H9 (cell line): ENCODE data around the gene LORICRIN. TPM values are rescaled to one million over a fixed set of nuclear protein-coding genes. Genes with fewer than 3 reads are reported as not detected.

Experiments used
- DNase-seq: peaks from one replicate; pipeline ENCODE4 v3.0.0-alpha.2; 2017
- H2AFZ ChIP-seq: one replicate; pipeline ENCODE4 v1.6.1; 2013; ENCODE audit warnings: mild to moderate bottlenecking, low read length, control low read depth, moderate library complexity
- H2AK5ac ChIP-seq: 2 replicates; pipeline ENCODE4 v1.6.1; 2013; ENCODE audit warnings: low read length, control low read depth, mixed read lengths; ENCODE audit not compliant: insufficient read length
- H2BK120ac ChIP-seq: one replicate; pipeline ENCODE4 v1.6.1; 2013; ENCODE audit warnings: low read depth, mild to moderate bottlenecking, low read length, control low read depth, inconsistent platforms; ENCODE audit not compliant: poor library complexity, severe bottlenecking
- H2BK12ac ChIP-seq: 2 replicates; pipeline ENCODE4 v1.6.1; 2013; ENCODE audit warnings: low read length, control low read depth, mixed read lengths, low read depth; ENCODE audit not compliant: insufficient read length
- H2BK15ac ChIP-seq: 2 replicates; pipeline ENCODE4 v1.6.1; 2013; ENCODE audit warnings: low read depth, low read length, control low read depth
- H2BK20ac ChIP-seq: one replicate; pipeline ENCODE4 v1.6.1; 2013; ENCODE audit warnings: low read depth, mild to moderate bottlenecking, low read length, control low read depth, inconsistent platforms; ENCODE audit not compliant: poor library complexity, severe bottlenecking
- H2BK5ac ChIP-seq: 2 replicates; pipeline ENCODE4 v1.6.1; 2013; ENCODE audit warnings: low read length, control low read depth, mixed read lengths; ENCODE audit not compliant: insufficient read length
- H3K14ac ChIP-seq: 2 replicates; pipeline ENCODE4 v1.6.1; 2013; ENCODE audit warnings: low read length, control low read depth; ENCODE audit not compliant: insufficient read depth
- H3K18ac ChIP-seq: 2 replicates; pipeline ENCODE4 v1.6.1; 2013; ENCODE audit warnings: low read depth, mild to moderate bottlenecking, mixed read lengths, low read length, control low read depth; ENCODE audit not compliant: insufficient read length
- H3K23ac ChIP-seq: 2 replicates; pipeline ENCODE4 v1.6.1; 2013; ENCODE audit warnings: low read length, control low read depth, mixed read lengths, low read depth; ENCODE audit not compliant: insufficient read length
- H3K23me2 ChIP-seq: 2 replicates; pipeline ENCODE4 v1.6.1; 2013; ENCODE audit warnings: low read depth, mild to moderate bottlenecking, mixed read lengths, low read length, control low read depth; ENCODE audit not compliant: insufficient read length, poor library complexity, severe bottlenecking
- H3K27ac ChIP-seq: 2 replicates; pipeline ENCODE4 v1.5.1; 2013; ENCODE audit warnings: low read length, control low read depth, mixed read lengths, low read depth; ENCODE audit not compliant: insufficient read length
- H3K27me3 ChIP-seq: 2 replicates; pipeline ENCODE4 v1.6.1; 2013; ENCODE audit warnings: low read length, control low read depth, inconsistent platforms; ENCODE audit not compliant: insufficient read depth
- H3K4ac ChIP-seq: 2 replicates; pipeline ENCODE4 v1.6.1; 2013; ENCODE audit warnings: low read depth, mild to moderate bottlenecking, control low read depth, inconsistent platforms, low read length, moderate library complexity
- H3K4me1 ChIP-seq: 2 replicates; pipeline ENCODE4 v1.6.1; 2013; ENCODE audit warnings: low read length, control low read depth, inconsistent platforms; ENCODE audit not compliant: insufficient read depth
- H3K4me2 ChIP-seq: 2 replicates; pipeline ENCODE4 v1.6.1; 2013; ENCODE audit warnings: low read length, control low read depth, mixed read lengths; ENCODE audit not compliant: insufficient read length, insufficient read depth
- H3K56ac ChIP-seq: 2 replicates; pipeline ENCODE4 v1.6.1; 2013; ENCODE audit warnings: low read depth, mild to moderate bottlenecking, mixed read lengths, low read length, control low read depth; ENCODE audit not compliant: insufficient read length
- H3K79me1 ChIP-seq: 2 replicates; pipeline ENCODE4 v1.6.1; 2013; ENCODE audit warnings: low read depth, mild to moderate bottlenecking, moderate library complexity, low read length, control low read depth, inconsistent platforms; ENCODE audit not compliant: insufficient read depth, poor library complexity, severe bottlenecking
- H3K79me2 ChIP-seq: 2 replicates; pipeline ENCODE4 v1.6.1; 2013; ENCODE audit warnings: low read length, control low read depth, inconsistent platforms; ENCODE audit not compliant: insufficient read depth
- H3K9ac ChIP-seq: 2 replicates; pipeline ENCODE4 v1.6.1; 2013; ENCODE audit warnings: low read length, control low read depth, mixed read lengths; ENCODE audit not compliant: insufficient read length; ENCODE audit errors: extremely low read depth
- H3K9me3 ChIP-seq: one replicate; pipeline ENCODE4 v1.6.1; 2013; ENCODE audit warnings: low read depth, low read length, inconsistent platforms; ENCODE audit not compliant: control insufficient read depth
- H3T11ph ChIP-seq: one replicate; pipeline ENCODE4 v1.6.1; 2013; ENCODE audit warnings: mild to moderate bottlenecking, low read length, control low read depth, inconsistent platforms
- H4K20me1 ChIP-seq: one replicate; pipeline ENCODE4 v1.6.1; 2013; ENCODE audit not compliant: control insufficient read depth, insufficient read length, insufficient read depth
- H4K5ac ChIP-seq: 2 replicates; pipeline ENCODE4 v1.6.1; 2013; ENCODE audit warnings: low read depth, mild to moderate bottlenecking, mixed read lengths, low read length, control low read depth; ENCODE audit not compliant: insufficient read length
- H4K8ac ChIP-seq: replicated peaks from 2 replicates; pipeline ENCODE4 v1.6.1; 2013; ENCODE audit warnings: low read length, control low read depth, mixed read lengths, low read depth; ENCODE audit not compliant: insufficient read length
- H4K91ac ChIP-seq: 2 replicates; pipeline ENCODE4 v1.6.1; 2013; ENCODE audit warnings: low read depth, mild to moderate bottlenecking, moderate library complexity, mixed read lengths, low read length, control low read depth; ENCODE audit not compliant: insufficient read length
- H3K27ac Mint-ChIP-seq, 3 experiments: 2 replicates in 2 of 3; 3 replicates in 1 of 3; pipeline ENCODE4 v1.8.0; 2020 to 2021; ENCODE audit warnings: mixed read lengths in 3 of 3, mild to moderate bottlenecking in 1 of 3, moderate library complexity in 1 of 3
- H3K27me3 Mint-ChIP-seq: 2 replicates; pipeline ENCODE4 v1.8.0; 2021; ENCODE audit warnings: low read depth, mild to moderate bottlenecking, moderate library complexity, mixed read lengths
- H3K36me3 Mint-ChIP-seq, 3 experiments: 2 replicates in 2 of 3; 3 replicates in 1 of 3; pipeline ENCODE4 v1.8.0; 2020 to 2021; ENCODE audit warnings: low read depth in 3 of 3, mixed read lengths in 3 of 3; ENCODE audit not compliant: insufficient read depth in 1 of 3
- H3K4me1 Mint-ChIP-seq, 2 experiments: 2 replicates each; pipeline ENCODE4 v1.8.0; 2020; ENCODE audit warnings: mixed read lengths in 2 of 2
- H3K4me3 Mint-ChIP-seq, 2 experiments: 2 replicates in 1 of 2; 3 replicates in 1 of 2; pipeline ENCODE4 v1.8.0; 2020 to 2021; ENCODE audit warnings: mild to moderate bottlenecking in 2 of 2, mixed read lengths in 2 of 2, moderate library complexity in 1 of 2
- H3K9me3 Mint-ChIP-seq, 2 experiments: 2 replicates in 1 of 2; 3 replicates in 1 of 2; pipeline ENCODE4 v1.8.0; 2020; ENCODE audit warnings: mild to moderate bottlenecking in 2 of 2, mixed read lengths in 2 of 2, moderate library complexity in 1 of 2
- WGBS: extraction: QIAGEN DNeasy Blood & Tissue Kit; methylation state at CpG from one replicate; pipeline ENCODE4 v1.1.7; 2013; ENCODE audit warnings: missing lambda C conversion rate, low lambda C conversion rate, mixed read lengths; ENCODE audit not compliant: insufficient read length; ENCODE audit errors: extremely low coverage; 5-methylcytosine and 5-hydroxymethylcytosine counted together
- total RNA-seq: library from RNA; stranded (reverse); gene quantifications from 2 replicates; pipeline ENCODE4 v1.2.1, GENCODE V29; 2021
- TF ChIP-seq, protein P1 (sequence below): fragments of 200-600 bp; sonication (generic); conservative IDR thresholded peaks from 3 replicates; pipeline ENCODE4 v1.8.0; 2021; ENCODE audit warnings: antibody characterized with exemption, mild to moderate bottlenecking

Gene LORICRIN
- total RNA-seq, 1 experiment from 2014 or later, result not detected

DNA sequence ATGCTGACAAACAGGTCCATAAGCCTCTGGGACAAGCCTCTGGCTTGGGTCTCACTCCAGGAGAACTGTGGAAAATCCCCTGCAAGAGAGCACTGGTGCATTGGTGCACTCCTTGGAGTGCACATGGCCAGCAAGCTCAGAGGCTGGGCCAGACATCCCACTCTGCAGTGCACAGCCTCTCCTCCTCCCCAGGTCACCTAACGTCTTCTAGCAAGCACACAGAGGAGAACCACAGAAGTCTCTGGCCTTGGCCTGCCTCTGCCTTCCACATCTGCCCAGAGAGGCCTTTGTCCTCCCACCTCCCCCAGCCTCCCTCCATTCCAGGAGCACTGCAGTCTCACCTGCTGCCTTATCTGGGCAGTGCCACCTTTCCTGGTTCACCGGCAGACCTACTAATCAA lies 49.1 kb downstream of the LORICRIN start:
- WGBS, result no CpG with 5 or more reads among the region's 2 CpGs
- no peak overlapping the region for H3K23ac ChIP-seq
- H3K4me1 ChIP-seq, result no peaks in the 10 kb centered on the region; the same call in 1 of the 2 replicates
- Mint-ChIP-seq H3K4me1 (peaks cover 10 to 15% of the 10 kb centered on the region in 2 experiments), H3K27ac (no peak overlapping the region), H3K4me3 (no peak overlapping the region), H3K27me3 (peaks cover 4% of the 10 kb centered on the region), H3K36me3 (no peaks in the 10 kb centered on the region; a peak in 1 of 7 replicates), H3K9me3 (peaks cover 0 to 11% of the 10 kb centered on the region in 2 experiments; a peak in 1 of 5 replicates)
- H4K5ac ChIP-seq, result no peak overlapping the region
- H3K79me1 ChIP-seq, result no peaks in the 10 kb centered on the region
- H3K9ac ChIP-seq, result no peak overlapping the region
- no peak overlapping the region for H3K56ac ChIP-seq
- no peaks in the 10 kb centered on the region for H3K23me2 ChIP-seq
- no peak overlapping the region for H2BK20ac ChIP-seq
- TF ChIP-seq, protein P1, sequence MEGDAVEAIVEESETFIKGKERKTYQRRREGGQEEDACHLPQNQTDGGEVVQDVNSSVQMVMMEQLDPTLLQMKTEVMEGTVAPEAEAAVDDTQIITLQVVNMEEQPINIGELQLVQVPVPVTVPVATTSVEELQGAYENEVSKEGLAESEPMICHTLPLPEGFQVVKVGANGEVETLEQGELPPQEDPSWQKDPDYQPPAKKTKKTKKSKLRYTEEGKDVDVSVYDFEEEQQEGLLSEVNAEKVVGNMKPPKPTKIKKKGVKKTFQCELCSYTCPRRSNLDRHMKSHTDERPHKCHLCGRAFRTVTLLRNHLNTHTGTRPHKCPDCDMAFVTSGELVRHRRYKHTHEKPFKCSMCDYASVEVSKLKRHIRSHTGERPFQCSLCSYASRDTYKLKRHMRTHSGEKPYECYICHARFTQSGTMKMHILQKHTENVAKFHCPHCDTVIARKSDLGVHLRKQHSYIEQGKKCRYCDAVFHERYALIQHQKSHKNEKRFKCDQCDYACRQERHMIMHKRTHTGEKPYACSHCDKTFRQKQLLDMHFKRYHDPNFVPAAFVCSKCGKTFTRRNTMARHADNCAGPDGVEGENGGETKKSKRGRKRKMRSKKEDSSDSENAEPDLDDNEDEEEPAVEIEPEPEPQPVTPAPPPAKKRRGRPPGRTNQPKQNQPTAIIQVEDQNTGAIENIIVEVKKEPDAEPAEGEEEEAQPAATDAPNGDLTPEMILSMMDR, result no peak
- no peak overlapping the region for H4K91ac ChIP-seq
- no peaks in the 10 kb centered on the region for H3K79me2 ChIP-seq
- no peaks in the 10 kb centered on the region for H3K27me3 ChIP-seq
- H4K8ac ChIP-seq, result no peak overlapping the region
- H3T11ph ChIP-seq, result no peak overlapping the region
- no peak overlapping the region for H2AFZ ChIP-seq
- no peak overlapping the region for H2BK5ac ChIP-seq
- H2BK12ac ChIP-seq, result no peak overlapping the region
- H2AK5ac ChIP-seq, result no peak overlapping the region
- no peak overlapping the region for H3K14ac ChIP-seq
- no peak overlapping the region for H3K27ac ChIP-seq
- DNase-seq, result no peak
- no peaks in the 10 kb centered on the region for H3K9me3 ChIP-seq
- no peak overlapping the region for H2BK15ac ChIP-seq
- H4K20me1 ChIP-seq, result no peaks in the 10 kb centered on the region
- H2BK120ac ChIP-seq, result no peak overlapping the region
- H3K18ac ChIP-seq, result no peak overlapping the region
- no peak overlapping the region for H3K4me2 ChIP-seq
- H3K4ac ChIP-seq, result no peak overlapping the region
